Activated CD8-positive, alpha-beta T cell treated with anti-CD3 and anti-CD28 coated beads, Interleukin-2, amount 10 ng/mL, durations not matched to agents 7 days and 5 days (primary cell): Measurements from ENCODE around the gene CARF. TPM values are rescaled to one million over a fixed set of nuclear protein-coding genes. Genes with fewer than 3 reads are reported as not detected.
A peak's percentile ranks its signal among the peaks of the same experiment; 100 is the strongest.
"Not testable (repeated sequence)": the region's sequence is repeated elsewhere in the genome, so short reads cannot be mapped to it uniquely, and the experiment has no call there.

Source experiments
- ATAC-seq: fragments of 150-1000 bp; cut with Tn5 transposase; one replicate; pipeline ENCODE4 v1.10.0; 2021; ENCODE audit warnings: moderate library complexity
- CTCF ChIA-PET: fragments of 350-600 bp; sonication (Branson Sonifier 250); formaldehyde crosslinking; loops from one replicate; lab custom pipeline; 2021; ENCODE audit warnings: antibody characterized with exemption; lab: Charles Lee
- POLR2A ChIA-PET: fragments of 350-600 bp; sonication (Branson Sonifier 250); formaldehyde crosslinking; loops from one replicate; lab custom pipeline; 2021; ENCODE audit warnings: antibody characterized with exemption; lab: Charles Lee
- DNase-seq: peaks from one replicate; pipeline ENCODE4 v3.0.0-alpha.2; 2020
- H3K27ac Mint-ChIP-seq: one replicate; pipeline ENCODE4 v1.8.0; 2021; ENCODE audit warnings: mild to moderate bottlenecking, mixed read lengths
- H3K27me3 Mint-ChIP-seq: one replicate; pipeline ENCODE4 v1.8.0; 2021; ENCODE audit warnings: low read depth, mixed read lengths
- H3K36me3 Mint-ChIP-seq: one replicate; pipeline ENCODE4 v1.8.0; 2021; ENCODE audit warnings: low read depth, mixed read lengths
- H3K4me1 Mint-ChIP-seq: one replicate; pipeline ENCODE4 v1.8.0; 2021; ENCODE audit warnings: low read depth, mixed read lengths
- H3K4me3 Mint-ChIP-seq: one replicate; pipeline ENCODE4 v1.8.0; 2021; ENCODE audit warnings: mild to moderate bottlenecking, mixed read lengths
- H3K9me3 Mint-ChIP-seq: one replicate; pipeline ENCODE4 v1.8.0; 2022; ENCODE audit warnings: mixed read lengths; ENCODE audit not compliant: insufficient read depth
- total RNA-seq, 2 experiments: library from RNA; stranded (reverse); gene quantifications; one replicate each; pipeline ENCODE4 v1.2.3, GENCODE V29; 2021

CARF gene
- total RNA-seq, 2 experiments from 2014 or later, result 7.6 to 8.5 TPM

- H3K36me3 Mint-ChIP-seq, result peaks cover 18% of the 10 kb centered on the region
- no peak overlapping the region for H3K27ac Mint-ChIP-seq
- H3K9me3 Mint-ChIP-seq, result no peaks in the 10 kb centered on the region
- peaks cover 26% of the 10 kb centered on the region for H3K4me1 Mint-ChIP-seq
- DNase-seq, result no peak
- ATAC-seq, result no peak
- no peaks in the 10 kb centered on the region for H3K27me3 Mint-ChIP-seq
- CTCF ChIA-PET, result no interaction called here
- peak overlapping the region; percentile 100 for H3K4me3 Mint-ChIP-seq
- POLR2A ChIA-PET, result no interaction called here
Observed at GRCh38 chr2:202909394-202910192, 2.5 kb upstream of the CARF start.

DNA sequence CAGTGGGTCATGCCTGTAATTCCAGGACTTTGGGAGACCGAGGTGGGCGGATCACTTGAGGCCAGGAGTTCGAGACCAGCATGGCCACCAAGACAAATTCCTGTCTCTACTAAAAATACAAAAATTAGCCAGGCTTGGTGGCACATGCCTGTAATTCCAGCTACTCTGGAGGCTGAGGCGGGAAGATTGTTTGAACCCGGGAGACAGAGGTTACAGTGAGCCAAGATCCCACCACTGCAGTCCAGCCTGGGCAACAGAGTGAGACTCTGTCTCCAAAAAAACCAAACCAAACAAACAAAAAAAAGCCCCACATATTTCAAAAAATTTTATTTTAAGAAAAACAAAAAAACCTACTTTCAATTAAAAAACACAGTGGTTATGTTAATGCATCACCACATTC, 1.8 kb upstream of the CARF start:
- H3K4me3 Mint-ChIP-seq, result peak overlapping the region; percentile 100
- ATAC-seq, H3K9me3 Mint-ChIP-seq, POLR2A ChIA-PET, DNase-seq, H3K27me3 Mint-ChIP-seq: not testable (repeated sequence)
- H3K27ac Mint-ChIP-seq, result peak overlapping the region; percentile 49
- H3K4me1 Mint-ChIP-seq, result peaks cover 24% of the 10 kb centered on the region
- H3K36me3 Mint-ChIP-seq, result peaks cover 14% of the 10 kb centered on the region
- CTCF ChIA-PET, result interaction anchor here (1.1 to 1.3 kb wide), 2 partner anchors 82 to 322 kb away, joined by 3 to 4 read pairs; no protein-coding TSS in a partner anchor

- peak overlapping the region; percentile 100 for H3K4me3 Mint-ChIP-seq
- POLR2A ChIA-PET, result interaction anchor here (1.5 kb wide), 1 partner anchor 328 kb away, joined by 6 read pairs; the partner anchor contains the start of gene CYP20A1
- no peaks in the 10 kb centered on the region for H3K9me3 Mint-ChIP-seq
- peaks cover 24% of the 10 kb centered on the region for H3K4me1 Mint-ChIP-seq
- H3K27ac Mint-ChIP-seq, result peak overlapping the region; percentile 49
- peaks cover 9% of the 10 kb centered on the region for H3K36me3 Mint-ChIP-seq
- CTCF ChIA-PET, result interaction anchor here (1.1 to 1.7 kb wide), 3 partner anchors 40 to 322 kb away, joined by 3 to 5 read pairs (median 4); no protein-coding TSS in a partner anchor
- DNase-seq, result no peak
- ATAC-seq, result no peak
- no peaks in the 10 kb centered on the region for H3K27me3 Mint-ChIP-seq
Observed at GRCh38 chr2:202910698-202911097, 1.4 kb upstream of the CARF start.

DNA sequence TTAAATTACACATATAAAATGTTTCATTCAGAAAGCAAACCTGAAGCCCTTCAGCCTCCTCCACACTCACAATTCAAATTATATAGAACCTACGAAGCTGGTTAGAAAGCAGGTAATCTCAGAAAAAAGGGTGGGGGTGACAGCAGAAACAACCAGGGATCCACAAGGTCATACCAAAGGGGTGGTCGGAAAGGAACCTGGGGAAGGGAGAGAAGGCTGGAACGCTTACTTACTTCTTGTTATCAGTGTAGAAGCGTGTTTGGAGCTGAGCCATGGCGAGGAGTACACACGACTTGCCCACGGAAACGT, 918 bp upstream of the CARF start:
- peak overlapping the region; percentile 99 for H3K27ac Mint-ChIP-seq
- ATAC-seq (no peak), DNase-seq (no peak)
- H3K4me3 Mint-ChIP-seq, result peak overlapping the region; percentile 100
- peaks cover 24% of the 10 kb centered on the region for H3K4me1 Mint-ChIP-seq
- ChIA-PET POLR2A (interaction anchor here (0.6 to 1.5 kb wide), 2 partner anchors 107 to 328 kb away, joined by 4 to 6 read pairs; partner anchors contain the start of gene CYP20A1), CTCF (interaction anchor here (0.7 to 1.7 kb wide), 4 partner anchors 13 to 323 kb away, joined by 3 to 5 read pairs (median 4); no protein-coding TSS in a partner anchor)
- no peaks in the 10 kb centered on the region for H3K9me3 Mint-ChIP-seq
- H3K27me3 Mint-ChIP-seq, result no peaks in the 10 kb centered on the region
- peaks cover 6% of the 10 kb centered on the region for H3K36me3 Mint-ChIP-seq

DNA sequence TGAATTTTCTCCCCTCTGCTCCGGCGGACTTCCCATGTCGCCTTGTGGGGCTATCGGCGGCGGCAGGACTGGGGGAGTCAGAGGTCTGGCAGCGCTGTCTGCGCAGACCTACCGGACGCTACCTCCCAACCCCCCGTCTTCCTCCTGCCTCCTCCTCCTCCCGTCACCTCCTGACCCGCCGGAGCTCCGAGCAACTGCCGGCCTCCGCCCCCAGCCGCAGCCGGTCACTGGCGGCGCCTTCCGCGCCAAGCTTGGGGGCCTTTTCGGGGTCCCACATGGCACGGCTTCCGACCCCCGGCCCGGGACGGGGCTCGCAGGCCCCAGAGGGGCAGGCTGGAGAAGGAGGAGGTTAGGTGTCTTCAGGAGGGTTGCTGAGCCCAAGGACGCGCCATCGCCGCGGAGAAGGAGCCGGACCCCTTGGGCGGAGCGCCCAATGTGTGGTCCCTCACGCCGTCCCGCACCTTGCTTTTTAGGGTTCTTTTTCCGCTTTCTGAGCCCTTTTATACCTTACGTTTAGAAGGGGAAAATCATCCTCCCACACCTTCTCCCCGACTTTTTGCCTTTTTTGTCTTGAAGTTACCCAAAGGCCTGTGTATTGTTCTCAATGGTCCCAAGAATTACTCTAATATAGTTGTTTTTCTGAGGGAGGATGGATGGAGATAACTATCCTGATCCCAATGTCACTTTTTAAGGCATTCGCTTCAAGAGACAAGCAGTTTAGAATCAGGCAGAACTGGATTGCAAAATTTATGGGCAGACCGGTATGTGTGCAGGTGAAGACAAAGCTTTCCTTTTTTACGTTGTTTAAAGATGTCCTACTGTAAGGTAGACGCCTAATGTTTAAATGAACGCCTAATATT, 497 bp downstream of the CARF start:
- not testable (repeated sequence) for H3K27me3 Mint-ChIP-seq, DNase-seq, H3K36me3 Mint-ChIP-seq, H3K9me3 Mint-ChIP-seq
- CTCF ChIA-PET, result interaction anchor here (1.7 kb wide), 1 partner anchor 42 kb away, joined by 5 read pairs; no protein-coding TSS in a partner anchor
- Mint-ChIP-seq H3K4me3 (peak overlapping the region; percentile 100), H3K27ac (peak overlapping the region; percentile 99), H3K4me1 (peaks cover 24% of the 10 kb centered on the region)
- ATAC-seq, result peak; percentile 67
- POLR2A ChIA-PET, result interaction anchor here (0.8 to 1.5 kb wide), 2 partner anchors 34 to 326 kb away, joined by 5 to 6 read pairs; partner anchors contain the start of gene CYP20A1

DNA sequence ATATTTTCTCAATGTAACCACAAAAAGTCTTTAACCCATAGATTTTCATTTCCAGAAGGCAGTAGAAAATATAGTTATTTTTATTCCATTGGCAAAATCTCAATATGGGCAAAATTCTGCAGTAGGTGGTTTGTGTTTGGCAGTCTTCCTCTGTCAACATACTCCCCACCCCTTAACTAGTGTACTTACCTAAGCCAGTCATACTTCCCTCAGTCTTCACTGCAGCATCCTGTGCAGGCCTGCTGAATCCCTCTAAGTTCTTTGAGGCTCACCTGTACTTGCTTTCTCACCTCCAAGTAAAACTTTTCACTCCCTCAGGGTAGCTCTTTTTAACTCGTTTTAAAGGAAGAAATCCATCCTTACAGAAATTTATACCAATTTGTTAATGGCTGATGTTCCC, 6.8 kb downstream of the CARF start:
- CTCF ChIA-PET, result interaction anchor here (1.2 kb wide), 1 partner anchor 287 kb away, joined by 3 read pairs; no protein-coding TSS in a partner anchor
- no peak for DNase-seq
- Mint-ChIP-seq H3K36me3 (peaks cover 8% of the 10 kb centered on the region), H3K4me3 (no peak overlapping the region), H3K27me3 (no peaks in the 10 kb centered on the region), H3K27ac (no peak overlapping the region), H3K9me3 (no peaks in the 10 kb centered on the region), H3K4me1 (no peaks in the 10 kb centered on the region)
- POLR2A ChIA-PET, result no interaction called here
- no peak for ATAC-seq

GRCh38 chr2:202932425-202933138, 20.5 kb downstream of the CARF start:
- no peaks in the 10 kb centered on the region for H3K4me1 Mint-ChIP-seq
- CTCF ChIA-PET, result interaction anchor here (1.8 kb wide), 1 partner anchor 10 kb away, joined by 4 read pairs; no protein-coding TSS in a partner anchor
- no peaks in the 10 kb centered on the region for H3K27me3 Mint-ChIP-seq
- POLR2A ChIA-PET, result no interaction called here
- DNase-seq, result no peak
- peaks cover 10% of the 10 kb centered on the region for H3K36me3 Mint-ChIP-seq
- H3K27ac Mint-ChIP-seq, result no peak overlapping the region
- no peaks in the 10 kb centered on the region for H3K9me3 Mint-ChIP-seq
- H3K4me3 Mint-ChIP-seq, result no peak overlapping the region
- ATAC-seq, result no peak

DNA sequence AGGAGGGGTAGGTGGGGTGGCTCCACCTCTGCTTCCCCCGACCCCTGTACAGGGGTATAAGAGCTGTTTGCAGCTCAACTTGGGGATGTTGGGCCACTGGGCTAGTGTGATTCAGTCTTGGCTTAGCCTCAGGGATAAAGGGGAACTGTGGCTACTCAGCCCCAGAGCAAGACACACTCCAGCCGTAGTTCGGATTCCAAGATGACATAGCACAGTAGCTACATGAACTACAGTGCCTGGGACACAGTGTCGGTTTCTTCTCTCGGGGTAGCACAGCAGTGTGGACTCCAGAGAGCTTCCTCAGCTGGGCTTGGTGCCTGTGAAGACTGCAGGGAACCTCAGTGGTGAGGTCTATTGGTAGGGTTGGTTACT, 21.1 kb downstream of the CARF start:
- no peaks in the 10 kb centered on the region for H3K27me3 Mint-ChIP-seq
- no peak for ATAC-seq
- no peak overlapping the region for H3K27ac Mint-ChIP-seq
- H3K9me3 Mint-ChIP-seq, result no peaks in the 10 kb centered on the region
- no peak overlapping the region for H3K4me3 Mint-ChIP-seq
- POLR2A ChIA-PET, result no interaction called here
- no peaks in the 10 kb centered on the region for H3K4me1 Mint-ChIP-seq
- CTCF ChIA-PET, result interaction anchor here (1.3 to 1.8 kb wide), 2 partner anchors 10 to 345 kb away, joined by 3 to 4 read pairs; no protein-coding TSS in a partner anchor
- H3K36me3 Mint-ChIP-seq, result peaks cover 10% of the 10 kb centered on the region
- DNase-seq, result no peak

- Mint-ChIP-seq H3K27me3 (no peaks in the 10 kb centered on the region), H3K4me1 (no peaks in the 10 kb centered on the region), H3K9me3 (no peaks in the 10 kb centered on the region), H3K4me3 (no peak overlapping the region), H3K36me3 (peaks cover 16% of the 10 kb centered on the region), H3K27ac (no peak overlapping the region)
- no peak for DNase-seq
- ChIA-PET CTCF (interaction anchor here (1.3 kb wide), 1 partner anchor 346 kb away, joined by 3 read pairs; no protein-coding TSS in a partner anchor), POLR2A (no interaction called here)
- no peak for ATAC-seq
Observed at GRCh38 chr2:202933958-202934357, 21.9 kb downstream of the CARF start.

GRCh38 chr2:202934456-202934855, 22.4 kb downstream of the CARF start:
- Mint-ChIP-seq H3K9me3 (no peaks in the 10 kb centered on the region), H3K4me3 (no peak overlapping the region), H3K27ac (no peak overlapping the region), H3K4me1 (no peaks in the 10 kb centered on the region), H3K27me3 (no peaks in the 10 kb centered on the region), H3K36me3 (peaks cover 17% of the 10 kb centered on the region)
- CTCF ChIA-PET, result interaction anchor here (1.3 kb wide), 1 partner anchor 346 kb away, joined by 3 read pairs; no protein-coding TSS in a partner anchor
- ATAC-seq, result no peak
- no peak for DNase-seq
- POLR2A ChIA-PET, result no interaction called here

GRCh38 chr2:202938960-202939359, 26.9 kb downstream of the CARF start:
- CTCF ChIA-PET, result no interaction called here
- ATAC-seq (no peak), DNase-seq (no peak)
- H3K27me3 Mint-ChIP-seq, result no peaks in the 10 kb centered on the region
- no peak overlapping the region for H3K4me3 Mint-ChIP-seq
- H3K4me1 Mint-ChIP-seq, result no peaks in the 10 kb centered on the region
- no peak overlapping the region for H3K27ac Mint-ChIP-seq
- H3K36me3 Mint-ChIP-seq, result peaks cover 13% of the 10 kb centered on the region
- POLR2A ChIA-PET, result no interaction called here
- no peaks in the 10 kb centered on the region for H3K9me3 Mint-ChIP-seq
